Measurements from ENCODE around the gene MIOX. TPM values are rescaled to one million over a fixed set of nuclear protein-coding genes. Genes with fewer than 3 reads are reported as not detected.

The MIOX gene
- total RNA-seq, 4 donors from 2014 or later, result not detected

DNA sequence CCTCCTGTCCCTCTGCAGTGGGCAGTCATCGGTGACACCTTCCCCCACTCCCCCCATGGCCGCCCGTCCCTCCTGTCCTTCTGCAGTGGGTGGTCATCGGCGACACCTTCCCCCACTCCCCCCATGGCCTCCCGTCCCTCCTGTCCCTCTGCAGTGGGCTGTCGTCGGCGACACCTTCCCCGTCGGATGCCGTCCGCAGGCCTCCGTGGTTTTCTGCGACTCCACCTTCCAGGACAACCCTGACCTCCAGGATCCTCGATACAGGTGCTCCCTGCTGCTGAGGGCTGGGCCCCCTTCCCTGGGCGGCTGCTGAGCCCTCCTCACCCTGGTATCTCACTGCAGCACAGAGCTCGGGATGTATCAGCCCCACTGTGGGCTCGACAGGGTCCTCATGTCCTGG is 2.2 kb downstream of the MIOX start:
- Histone ChIP-seq H3K4me3 (no peak overlapping the region), H3K27me3 (peaks cover 0 to 11% (median 11%) of the 10 kb centered on the region in 3 donors), H3K36me3 (no peaks in the 10 kb centered on the region), H3K9me3 (no peaks in the 10 kb centered on the region), H3K27ac (no peak overlapping the region), H3K4me1 (no peaks in the 10 kb centered on the region)
- no peak for DNase-seq
- TF ChIP-seq CTCF (IDR thresholded peaks at IDR 0.05 in 4 of 5, conservative IDR thresholded peaks at IDR 0.05 in 1 of 5), result no peak
- no peak for TF ChIP-seq POLR2A (IDR thresholded peaks at IDR 0.05)
- intact Hi-C loops (cut with DNase I; ENCODE audit: low total_unique reads) (no loop called here), in situ Hi-C loops (cut with MboI; ENCODE audit: low sequenced_read_pairs in 4 of 4) (no loop called here)
- no peak for ATAC-seq

DNA sequence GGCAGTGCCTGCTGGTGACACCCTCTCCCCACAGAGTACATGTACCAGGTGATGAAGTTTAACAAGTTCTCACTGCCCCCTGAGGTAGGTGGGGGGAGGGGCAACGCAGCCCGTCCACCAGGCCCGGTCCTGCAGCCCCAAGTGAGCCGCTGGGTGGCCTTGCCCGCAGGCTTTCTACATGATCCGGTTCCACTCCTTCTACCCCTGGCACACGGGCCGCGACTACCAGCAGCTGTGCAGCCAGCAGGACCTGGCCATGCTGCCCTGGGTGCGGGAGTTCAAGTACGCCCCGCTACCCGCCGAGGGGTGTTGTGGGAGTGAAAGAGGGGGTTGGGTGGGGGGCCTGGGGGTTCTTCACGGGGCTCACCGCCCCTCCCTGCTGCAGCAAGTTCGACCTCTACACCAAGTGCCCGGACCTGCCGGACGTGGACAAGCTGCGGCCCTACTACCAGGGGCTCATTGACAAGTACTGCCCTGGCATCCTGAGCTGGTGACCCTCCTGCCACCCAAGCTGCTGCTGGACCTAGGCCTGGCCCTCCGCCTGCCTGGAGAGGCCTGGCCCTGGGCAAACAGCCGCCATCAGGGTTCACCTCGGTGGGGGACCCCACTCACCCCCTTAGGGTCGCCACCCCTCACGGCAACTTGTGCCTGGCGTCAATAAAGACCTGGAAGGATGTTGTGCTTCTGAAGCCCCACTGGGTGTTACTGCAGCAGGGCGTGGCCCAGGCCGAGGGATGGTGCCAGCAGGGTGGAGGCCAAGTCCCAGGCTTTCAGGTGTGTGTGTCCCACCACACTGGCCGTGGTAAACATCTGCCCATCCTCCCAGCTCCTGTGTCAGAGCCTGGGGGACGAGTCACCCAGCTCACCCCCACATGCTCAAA is 2.9 kb downstream of the MIOX start:
- no peak overlapping the region for H3K4me3 ChIP-seq
- intact Hi-C loops (cut with DNase I; ENCODE audit: low total_unique reads), result no loop called here
- no peak for DNase-seq
- no peak for TF ChIP-seq CTCF (IDR thresholded peaks at IDR 0.05 in 4 of 5, conservative IDR thresholded peaks at IDR 0.05 in 1 of 5)
- TF ChIP-seq POLR2A (IDR thresholded peaks at IDR 0.05), result no peak
- no peaks in the 10 kb centered on the region for H3K4me1 ChIP-seq
- no peak for ATAC-seq
- peaks cover 0 to 8% (median 7%) of the 10 kb centered on the region in 3 donors for H3K27me3 ChIP-seq
- no peak overlapping the region for H3K27ac ChIP-seq
- H3K9me3 ChIP-seq, result no peaks in the 10 kb centered on the region
- in situ Hi-C loops (cut with MboI; ENCODE audit: low sequenced_read_pairs in 4 of 4), result loop anchor here in 1 of 4 donors (10.0 kb wide), 1 partner anchor 105 kb away; no protein-coding TSS in a partner anchor
- no peaks in the 10 kb centered on the region for H3K36me3 ChIP-seq

GRCh38 chr22:50490531-50491308 is 4.1 kb downstream of the MIOX start:
- intact Hi-C loops (cut with DNase I; ENCODE audit: low total_unique reads) (no loop called here), in situ Hi-C loops (cut with MboI; ENCODE audit: low sequenced_read_pairs in 4 of 4) (loop anchor here in 1 of 4 donors (10.0 kb wide), 1 partner anchor 106 kb away; no protein-coding TSS in a partner anchor)
- Histone ChIP-seq H3K9me3 (no peaks in the 10 kb centered on the region), H3K27ac (no peak overlapping the region), H3K4me3 (no peak overlapping the region), H3K27me3 (peaks cover 0 to 7% (median 4%) of the 10 kb centered on the region in 3 donors), H3K36me3 (no peaks in the 10 kb centered on the region), H3K4me1 (no peaks in the 10 kb centered on the region)
- no peak for ATAC-seq
- no peak for DNase-seq
- TF ChIP-seq CTCF (IDR thresholded peaks at IDR 0.05 in 4 of 5, conservative IDR thresholded peaks at IDR 0.05 in 1 of 5) (no peak), POLR2A (IDR thresholded peaks at IDR 0.05) (no peak)

GRCh38 chr22:50497093-50497492 is 10.4 kb downstream of the MIOX start:
- Histone ChIP-seq H3K4me3 (no peak overlapping the region), H3K4me1 (no peaks in the 10 kb centered on the region), H3K9me3 (no peaks in the 10 kb centered on the region), H3K27ac (no peak overlapping the region), H3K36me3 (no peaks in the 10 kb centered on the region), H3K27me3 (no peaks in the 10 kb centered on the region)
- in situ Hi-C loops (cut with MboI; ENCODE audit: low sequenced_read_pairs in 4 of 4) (loop anchor here in 1 of 4 donors (10.0 kb wide), 1 partner anchor 112 kb away; no protein-coding TSS in a partner anchor), intact Hi-C loops (cut with DNase I; ENCODE audit: low total_unique reads) (no loop called here)
- TF ChIP-seq CTCF (IDR thresholded peaks at IDR 0.05 in 4 of 5, conservative IDR thresholded peaks at IDR 0.05 in 1 of 5), result no peak
- TF ChIP-seq POLR2A (IDR thresholded peaks at IDR 0.05), result no peak
- DNase-seq (no peak), ATAC-seq (no peak)
